ENCODE data around the gene ZNF740. TPM values are rescaled to one million over a fixed set of nuclear protein-coding genes. Genes with fewer than 3 reads are reported as not detected.
"Not testable (repeated sequence)": the region's sequence is repeated elsewhere in the genome, so short reads cannot be mapped to it uniquely, and the experiment has no call there.

ZNF740 gene
- total RNA-seq, 2 experiments from 2014 or later: 31.6 to 58.2 TPM

DNA sequence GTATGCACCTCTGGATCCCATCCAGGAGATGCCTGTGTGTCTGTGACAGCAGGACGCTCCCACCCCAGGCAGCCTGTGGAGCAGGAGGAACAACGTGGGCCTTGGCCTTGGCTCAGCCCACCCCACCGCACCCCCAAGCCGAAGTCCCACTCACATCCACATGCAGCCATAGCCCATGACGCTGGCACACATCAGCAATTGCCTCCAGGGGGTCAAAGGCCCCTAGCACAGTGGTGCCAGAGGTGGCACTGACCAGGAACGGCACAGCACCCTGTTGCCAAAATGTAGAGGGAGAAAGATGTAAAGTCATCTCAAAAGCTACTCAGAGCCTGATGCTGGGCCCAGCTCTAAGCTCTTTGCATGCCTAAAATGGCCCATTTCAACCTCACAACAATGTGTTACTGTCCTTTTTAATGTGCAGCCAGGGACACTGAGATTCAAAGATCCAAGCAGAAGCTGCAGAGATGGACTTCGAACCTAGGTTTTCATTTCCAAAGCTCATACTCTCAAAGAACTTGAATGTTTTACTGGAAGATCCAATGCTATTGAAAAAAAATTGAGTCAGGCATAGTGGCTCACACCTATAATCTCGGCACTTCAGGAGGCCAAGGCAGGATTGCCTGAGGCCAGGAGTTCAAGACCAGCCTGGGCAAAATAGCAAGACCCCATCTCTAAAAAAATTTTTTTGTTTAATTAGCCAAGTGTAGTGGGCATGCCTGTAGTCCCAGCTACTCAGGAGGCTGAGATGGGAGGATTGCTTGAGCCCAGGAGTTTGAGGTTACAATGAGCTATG is 19.2 kb upstream of the ZNF740 start:
- H3K9me2 ChIP-seq (ENCODE audit: insufficient read depth, low read length): no peaks in the 10 kb centered on the region
- no peaks in the 10 kb centered on the region for H3K9me3 ChIP-seq (ENCODE audit: low read length)
- H2AFZ ChIP-seq (ENCODE audit: low read length): no peak overlapping the region
- intact Hi-C loops (cut with micrococcal nuclease; ENCODE audit: unreplicated experiment): no loop called here
- ChIA-PET CTCF (ENCODE audit: unreplicated experiment) (interaction anchor here (0.8 to 2.4 kb wide), 2 partner anchors 51 to 160 kb away, joined by 3 to 14 read pairs; partner anchors contain the start of gene AAAS), POLR2A (interaction anchor here (0.8 to 3.0 kb wide), 3 partner anchors 16 to 48 kb away, joined by 3 to 12 read pairs (median 4); no protein-coding TSS in a partner anchor)
- H3K36me3 ChIP-seq (ENCODE audit: insufficient read depth, low read length): no peaks in the 10 kb centered on the region
- no TSS peak for BruUV-seq (replicated peaks)
- DNase-seq (ENCODE audit: low spot score): no peak
- no peaks in the 10 kb centered on the region for H4K20me1 ChIP-seq (ENCODE audit: insufficient read depth, low read length)
- H3K27ac ChIP-seq (ENCODE audit: low read depth, low read length, poor library complexity, severe bottlenecking): no peak overlapping the region
- H3K4me2 ChIP-seq (ENCODE audit: low read length): no peak overlapping the region
- no peak overlapping the region for H3K4me3 ChIP-seq (ENCODE audit: low read depth, low read length, poor library complexity, severe bottlenecking)
- peaks cover 11% of the 10 kb centered on the region for H3K4me1 ChIP-seq (ENCODE audit: insufficient read depth, low read length, poor library complexity, severe bottlenecking)
- TF ChIP-seq, protein P1, sequence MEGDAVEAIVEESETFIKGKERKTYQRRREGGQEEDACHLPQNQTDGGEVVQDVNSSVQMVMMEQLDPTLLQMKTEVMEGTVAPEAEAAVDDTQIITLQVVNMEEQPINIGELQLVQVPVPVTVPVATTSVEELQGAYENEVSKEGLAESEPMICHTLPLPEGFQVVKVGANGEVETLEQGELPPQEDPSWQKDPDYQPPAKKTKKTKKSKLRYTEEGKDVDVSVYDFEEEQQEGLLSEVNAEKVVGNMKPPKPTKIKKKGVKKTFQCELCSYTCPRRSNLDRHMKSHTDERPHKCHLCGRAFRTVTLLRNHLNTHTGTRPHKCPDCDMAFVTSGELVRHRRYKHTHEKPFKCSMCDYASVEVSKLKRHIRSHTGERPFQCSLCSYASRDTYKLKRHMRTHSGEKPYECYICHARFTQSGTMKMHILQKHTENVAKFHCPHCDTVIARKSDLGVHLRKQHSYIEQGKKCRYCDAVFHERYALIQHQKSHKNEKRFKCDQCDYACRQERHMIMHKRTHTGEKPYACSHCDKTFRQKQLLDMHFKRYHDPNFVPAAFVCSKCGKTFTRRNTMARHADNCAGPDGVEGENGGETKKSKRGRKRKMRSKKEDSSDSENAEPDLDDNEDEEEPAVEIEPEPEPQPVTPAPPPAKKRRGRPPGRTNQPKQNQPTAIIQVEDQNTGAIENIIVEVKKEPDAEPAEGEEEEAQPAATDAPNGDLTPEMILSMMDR (conservative IDR thresholded peaks at IDR 0.05; ENCODE audit: low read length): no peak
- TF ChIP-seq EZH2phosphoT487 (IDR thresholded peaks at IDR 0.05; ENCODE audit: borderline replicate concordance, low read depth, low read length): no peak
- no peaks in the 10 kb centered on the region for H3K79me2 ChIP-seq (ENCODE audit: insufficient read depth, low read depth, low read length)

DNA sequence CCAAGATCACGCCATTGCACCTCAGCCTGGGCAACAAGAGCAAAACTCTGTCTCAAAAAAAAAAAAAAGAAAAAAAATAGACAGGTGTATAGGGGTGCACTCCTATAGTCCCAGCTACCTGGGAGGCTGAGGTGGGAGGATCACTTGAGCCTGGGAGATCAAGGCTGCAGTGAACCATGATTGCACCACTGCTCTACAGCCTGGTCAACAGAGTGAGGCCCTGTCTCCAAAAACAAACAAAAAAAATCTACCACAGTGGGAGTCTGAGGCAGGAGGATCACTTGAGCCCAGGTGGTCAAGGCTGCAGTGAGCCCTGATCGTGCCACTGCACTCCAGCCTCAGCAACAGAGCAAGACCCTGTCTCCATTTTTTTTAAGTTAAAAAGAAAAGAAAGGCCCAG is 17.5 kb upstream of the ZNF740 start:
- CTCF ChIA-PET (ENCODE audit: unreplicated experiment); H3K9me3 ChIP-seq (ENCODE audit: low read length); H3K9me2 ChIP-seq (ENCODE audit: insufficient read depth, low read length): not testable (repeated sequence)

DNA sequence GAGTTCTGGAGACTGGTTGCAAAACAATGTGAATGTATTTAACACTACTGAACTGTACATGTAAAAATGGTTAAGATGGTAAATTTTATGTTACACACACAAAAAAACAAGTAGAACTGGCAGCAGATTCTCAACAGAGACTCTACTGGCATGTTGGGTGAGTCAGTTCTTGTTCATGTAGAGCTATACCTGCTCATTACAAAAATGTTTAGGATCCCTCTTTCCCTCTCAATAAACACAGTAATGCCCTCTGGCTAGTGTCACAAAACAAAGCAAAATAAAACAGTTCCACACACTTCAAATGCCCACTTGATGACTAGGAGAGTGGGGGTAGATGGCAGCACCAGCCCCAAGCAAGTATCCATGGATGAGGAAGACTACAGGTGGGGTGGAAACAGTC is 13.7 kb upstream of the ZNF740 start:
- no peak for DNase-seq (ENCODE audit: low spot score)
- no TSS peak for BruUV-seq (replicated peaks)
- Histone ChIP-seq H3K36me3 (ENCODE audit: insufficient read depth, low read length) (no peaks in the 10 kb centered on the region), H3K4me1 (ENCODE audit: insufficient read depth, low read length, poor library complexity, severe bottlenecking) (no peaks in the 10 kb centered on the region), H3K27ac (ENCODE audit: low read depth, low read length, poor library complexity, severe bottlenecking) (no peak overlapping the region), H4K20me1 (ENCODE audit: insufficient read depth, low read length) (no peaks in the 10 kb centered on the region), H3K4me2 (ENCODE audit: low read length) (no peak overlapping the region), H3K4me3 (ENCODE audit: low read depth, low read length, poor library complexity, severe bottlenecking) (no peak overlapping the region), H2AFZ (ENCODE audit: low read length) (no peak overlapping the region), H3K9me3 (ENCODE audit: low read length) (no peaks in the 10 kb centered on the region), H3K79me2 (ENCODE audit: insufficient read depth, low read depth, low read length) (no peaks in the 10 kb centered on the region), H3K9me2 (ENCODE audit: insufficient read depth, low read length) (no peaks in the 10 kb centered on the region)
- intact Hi-C loops (cut with micrococcal nuclease; ENCODE audit: unreplicated experiment): no loop called here
- POLR2A ChIA-PET: interaction anchor here (0.6 to 1.0 kb wide), 2 partner anchors 13 to 182 kb away, joined by 5 read pairs; no protein-coding TSS in a partner anchor
- CTCF ChIA-PET (ENCODE audit: unreplicated experiment): no interaction called here
- no peak for TF ChIP-seq EZH2phosphoT487 (IDR thresholded peaks at IDR 0.05; ENCODE audit: borderline replicate concordance, low read depth, low read length)
- TF ChIP-seq, protein P1 (conservative IDR thresholded peaks at IDR 0.05; ENCODE audit: low read length): no peak

More for the DNA sequence above, 17.5 kb upstream of the ZNF740 start:
- intact Hi-C loops (cut with micrococcal nuclease; ENCODE audit: unreplicated experiment); H3K79me2 ChIP-seq (ENCODE audit: insufficient read depth, low read depth, low read length); H3K36me3 ChIP-seq (ENCODE audit: insufficient read depth, low read length); H3K4me3 ChIP-seq (ENCODE audit: low read depth, low read length, poor library complexity, severe bottlenecking); H4K20me1 ChIP-seq (ENCODE audit: insufficient read depth, low read length); DNase-seq (ENCODE audit: low spot score); H2AFZ ChIP-seq (ENCODE audit: low read length); H3K27ac ChIP-seq (ENCODE audit: low read depth, low read length, poor library complexity, severe bottlenecking); BruUV-seq (replicated peaks); H3K4me2 ChIP-seq (ENCODE audit: low read length): not testable (repeated sequence)
- H3K4me1 ChIP-seq (ENCODE audit: insufficient read depth, low read length, poor library complexity, severe bottlenecking): peaks cover 11% of the 10 kb centered on the region
- POLR2A ChIA-PET: interaction anchor here (0.5 kb wide), 1 partner anchor 19 kb away, joined by 3 read pairs; no protein-coding TSS in a partner anchor

Data from OCI-LY7 (cell line).